ENCODE data around the gene GCAT. TPM values are rescaled to one million over a fixed set of nuclear protein-coding genes. Genes with fewer than 3 reads are reported as not detected.
A peak's percentile ranks its signal among the peaks of the same experiment; 100 is the strongest.

Gene GCAT
- total RNA-seq = 10 to 100 TPM; 11.3 to 34.5 (median 20.1) TPM

DNA sequence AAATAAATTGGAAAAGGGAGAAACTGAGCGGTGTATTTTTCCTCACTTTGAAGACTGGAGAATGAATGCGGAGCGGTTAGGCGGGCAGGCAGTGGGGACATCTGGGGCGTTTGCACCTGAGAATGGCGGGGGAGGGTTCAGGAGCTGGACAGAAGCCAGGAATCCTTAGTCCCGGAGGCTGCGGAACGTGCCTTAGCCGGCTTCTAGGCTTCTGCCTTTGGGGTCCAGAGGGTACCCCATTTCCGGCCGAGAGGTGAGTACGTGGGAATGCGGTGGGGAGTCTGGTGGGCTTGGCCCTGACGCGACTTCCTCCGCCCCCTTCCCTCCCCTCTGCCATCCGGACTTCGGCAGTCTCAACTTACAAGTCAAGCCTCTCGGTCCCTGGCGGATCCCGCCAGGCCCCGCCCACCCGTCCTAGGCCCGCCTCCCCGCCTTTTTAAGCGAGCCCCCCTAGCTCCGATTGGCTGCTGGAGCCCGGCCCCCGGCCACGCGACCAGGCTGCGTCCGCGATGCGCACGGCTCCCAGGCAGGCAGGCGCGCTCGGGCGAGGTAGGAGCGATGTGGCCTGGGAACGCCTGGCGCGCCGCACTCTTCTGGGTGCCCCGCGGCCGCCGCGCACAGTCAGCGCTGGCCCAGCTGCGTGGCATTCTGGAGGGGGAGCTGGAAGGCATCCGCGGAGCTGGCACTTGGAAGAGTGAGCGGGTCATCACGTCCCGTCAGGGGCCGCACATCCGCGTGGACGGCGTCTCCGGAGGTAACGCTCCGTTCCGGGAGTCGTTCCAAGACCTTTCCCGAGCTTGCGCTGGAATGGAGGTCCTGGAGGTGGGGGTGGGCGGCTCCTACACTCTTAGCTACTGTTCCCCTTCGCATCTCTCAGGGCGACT is at the start of gene GCAT:
TSS of gene GCAT (plus strand) at position 525 of the 884 bp plus-strand sequence. CDS start at position 559, 34 bp downstream.
- 1% methylated on average over 16 of the region's 73 CpGs for WGBS
- peak; percentile 97 to 98 for DNase-seq (ENCODE audit: low spot score in 2 of 2)
- Histone ChIP-seq H3K9me3 (no peaks in the 10 kb centered on the region), H3K4me3 (peak within 1 kb of the TSS; percentile 75), H3K27me3 (no peaks in the 10 kb centered on the region), H3K4me1 (peaks cover 61% of the 10 kb centered on the region), H3K36me3 (no peaks in the 10 kb centered on the region), H3K27ac (peak within 1 kb of the TSS; percentile 91)
- TF ChIP-seq, protein P1, sequence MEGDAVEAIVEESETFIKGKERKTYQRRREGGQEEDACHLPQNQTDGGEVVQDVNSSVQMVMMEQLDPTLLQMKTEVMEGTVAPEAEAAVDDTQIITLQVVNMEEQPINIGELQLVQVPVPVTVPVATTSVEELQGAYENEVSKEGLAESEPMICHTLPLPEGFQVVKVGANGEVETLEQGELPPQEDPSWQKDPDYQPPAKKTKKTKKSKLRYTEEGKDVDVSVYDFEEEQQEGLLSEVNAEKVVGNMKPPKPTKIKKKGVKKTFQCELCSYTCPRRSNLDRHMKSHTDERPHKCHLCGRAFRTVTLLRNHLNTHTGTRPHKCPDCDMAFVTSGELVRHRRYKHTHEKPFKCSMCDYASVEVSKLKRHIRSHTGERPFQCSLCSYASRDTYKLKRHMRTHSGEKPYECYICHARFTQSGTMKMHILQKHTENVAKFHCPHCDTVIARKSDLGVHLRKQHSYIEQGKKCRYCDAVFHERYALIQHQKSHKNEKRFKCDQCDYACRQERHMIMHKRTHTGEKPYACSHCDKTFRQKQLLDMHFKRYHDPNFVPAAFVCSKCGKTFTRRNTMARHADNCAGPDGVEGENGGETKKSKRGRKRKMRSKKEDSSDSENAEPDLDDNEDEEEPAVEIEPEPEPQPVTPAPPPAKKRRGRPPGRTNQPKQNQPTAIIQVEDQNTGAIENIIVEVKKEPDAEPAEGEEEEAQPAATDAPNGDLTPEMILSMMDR (IDR thresholded peaks at IDR 0.05) = no peak
- TF ChIP-seq POLR2AphosphoS5 (IDR thresholded peaks at IDR 0.05) (peak in 1 of 3 donors; percentile 23), POLR2A (IDR thresholded peaks at IDR 0.05) (no peak), EP300 (IDR thresholded peaks at IDR 0.05) (no peak)

DNA sequence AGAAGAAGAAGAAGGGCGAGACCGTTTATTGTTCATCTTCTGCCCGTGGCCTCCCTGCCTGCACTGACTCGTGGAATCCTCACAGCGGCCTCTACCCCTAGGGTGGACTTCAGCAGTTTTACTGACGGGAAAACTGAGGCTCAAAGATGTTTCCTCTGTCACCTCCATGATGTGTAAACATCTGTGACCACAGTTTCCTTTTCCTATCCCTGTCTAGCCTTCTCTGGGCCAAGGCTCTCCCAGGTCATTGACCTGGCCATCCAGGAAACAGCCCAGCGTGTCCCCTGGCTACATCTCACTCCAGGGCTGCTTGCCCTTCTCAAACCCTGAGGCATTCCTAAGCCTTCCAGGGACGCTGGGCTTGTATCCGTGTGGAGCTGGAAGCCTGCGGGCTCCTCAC is 49.0 kb upstream of the GCAT start:
- H3K4me1 ChIP-seq = peaks cover 24% of the 10 kb centered on the region
- H3K9me3 ChIP-seq = no peaks in the 10 kb centered on the region
- H3K27me3 ChIP-seq = no peaks in the 10 kb centered on the region
- TF ChIP-seq EP300 (IDR thresholded peaks at IDR 0.05) (no peak), POLR2A (IDR thresholded peaks at IDR 0.05) (no peak), POLR2AphosphoS5 (IDR thresholded peaks at IDR 0.05) (no peak)
- TF ChIP-seq, protein P1 (IDR thresholded peaks at IDR 0.05) = no peak
- H3K4me3 ChIP-seq = no peak overlapping the region
- 79% methylated on average over 9 of the region's 10 CpGs for WGBS
- no peak overlapping the region for H3K27ac ChIP-seq
- no peak for DNase-seq (ENCODE audit: low spot score in 2 of 2)
- H3K36me3 ChIP-seq = peaks cover 87% of the 10 kb centered on the region

DNA sequence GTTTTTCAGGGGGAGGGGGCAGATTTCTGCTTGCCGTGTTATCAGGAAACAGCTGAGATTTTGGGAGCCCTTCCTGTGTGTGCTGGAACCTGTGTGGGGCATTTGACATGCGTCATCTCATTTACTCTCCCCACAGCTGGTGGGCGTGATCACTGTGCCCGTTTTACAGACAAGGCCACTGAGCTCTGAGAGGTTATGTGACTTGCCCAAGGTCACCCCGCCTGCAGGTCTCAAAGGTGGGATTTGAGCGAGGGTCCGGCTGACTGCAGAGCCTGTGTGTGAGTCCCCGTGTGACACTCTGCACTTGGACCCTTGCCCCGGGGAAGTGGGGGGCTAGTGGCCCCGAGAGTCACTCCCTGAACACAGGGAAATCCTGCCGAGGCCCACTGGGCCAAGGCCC is 48.5 kb upstream of the GCAT start:
- Histone ChIP-seq H3K27me3 (no peaks in the 10 kb centered on the region), H3K4me3 (no peak overlapping the region), H3K27ac (no peak overlapping the region), H3K9me3 (no peaks in the 10 kb centered on the region), H3K4me1 (peaks cover 20% of the 10 kb centered on the region), H3K36me3 (peaks cover 87% of the 10 kb centered on the region)
- DNase-seq (ENCODE audit: low spot score in 2 of 2) = no peak
- TF ChIP-seq EP300 (IDR thresholded peaks at IDR 0.05) (no peak), POLR2AphosphoS5 (IDR thresholded peaks at IDR 0.05) (no peak), POLR2A (IDR thresholded peaks at IDR 0.05) (no peak)
- TF ChIP-seq, protein P1 (IDR thresholded peaks at IDR 0.05) = no peak
- WGBS = 90% methylated on average over 7 of the region's 11 CpGs

DNA sequence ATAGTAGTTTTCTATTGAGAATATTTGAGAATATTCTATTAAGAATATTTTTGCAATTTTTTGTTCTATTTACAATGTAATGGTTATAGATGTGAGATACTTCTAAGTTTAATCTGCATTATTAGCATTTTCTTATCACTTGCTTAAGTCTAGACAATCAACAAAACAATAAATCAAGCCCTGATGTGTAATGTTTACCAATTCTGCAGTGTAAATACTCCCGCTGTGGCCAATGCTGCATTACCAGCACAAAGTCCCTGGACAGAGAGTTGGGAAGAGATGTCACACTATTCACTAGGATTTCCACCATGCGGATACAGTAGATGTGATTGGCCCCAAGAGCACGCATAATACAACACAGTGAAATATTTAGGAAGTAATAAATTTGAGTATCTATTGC is 47.6 kb upstream of the GCAT start:
- no peaks in the 10 kb centered on the region for H3K27me3 ChIP-seq
- no peak overlapping the region for H3K4me3 ChIP-seq
- H3K36me3 ChIP-seq = peaks cover 86% of the 10 kb centered on the region
- H3K27ac ChIP-seq = no peak overlapping the region
- H3K9me3 ChIP-seq = no peaks in the 10 kb centered on the region
- TF ChIP-seq, protein P1 (IDR thresholded peaks at IDR 0.05) = no peak
- no peak for TF ChIP-seq POLR2AphosphoS5 (IDR thresholded peaks at IDR 0.05)
- no peak for DNase-seq (ENCODE audit: low spot score in 2 of 2)
- whole genome bisulfite sequencing = 94% methylated on average over 3 of the region's 3 CpGs
- peaks cover 24% of the 10 kb centered on the region for H3K4me1 ChIP-seq

DNA sequence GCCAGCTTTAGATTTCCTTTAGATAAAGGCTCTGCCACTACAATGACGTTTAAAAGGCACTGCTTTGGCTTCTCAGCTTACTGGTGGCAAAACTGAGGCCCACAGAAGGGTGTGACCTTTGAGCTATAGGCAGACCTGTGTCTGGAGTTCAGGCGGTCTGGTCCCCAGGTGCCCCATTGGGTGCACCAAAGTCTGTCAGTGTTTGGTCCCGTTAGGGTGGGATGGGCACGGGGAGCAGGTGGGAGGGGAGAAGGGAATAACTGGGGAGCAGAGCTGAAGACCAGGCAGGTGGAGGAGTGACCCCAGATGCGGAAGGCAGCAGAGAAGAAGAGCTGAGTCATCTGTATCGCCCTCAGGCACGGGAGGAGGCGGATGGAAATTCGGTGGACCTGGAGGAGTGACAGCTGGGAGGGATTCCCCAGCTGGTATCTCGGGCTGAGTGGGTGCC is 45.3 kb upstream of the GCAT start:
- H3K4me3 ChIP-seq = no peak overlapping the region
- peaks cover 14% of the 10 kb centered on the region for H3K4me1 ChIP-seq
- no peaks in the 10 kb centered on the region for H3K27me3 ChIP-seq
- H3K27ac ChIP-seq = peak overlapping the region; percentile 11
- no peaks in the 10 kb centered on the region for H3K9me3 ChIP-seq
- 44% methylated on average over 10 of the region's 10 CpGs for WGBS
- DNase-seq (ENCODE audit: low spot score in 2 of 2) = no peak
- peaks cover 79% of the 10 kb centered on the region for H3K36me3 ChIP-seq
- TF ChIP-seq EP300 (IDR thresholded peaks at IDR 0.05) = no peak
- TF ChIP-seq, protein P1 (IDR thresholded peaks at IDR 0.05) = no peak
- no peak for TF ChIP-seq POLR2AphosphoS5 (IDR thresholded peaks at IDR 0.05)
- TF ChIP-seq POLR2A (IDR thresholded peaks at IDR 0.05) = no peak
